ENCODE measurements around the gene SPOCD1. TPM values are rescaled to one million over a fixed set of nuclear protein-coding genes. Genes with fewer than 3 reads are reported as not detected.

SPOCD1 gene
- polyA plus RNA-seq, 3 donors: not detected

DNA sequence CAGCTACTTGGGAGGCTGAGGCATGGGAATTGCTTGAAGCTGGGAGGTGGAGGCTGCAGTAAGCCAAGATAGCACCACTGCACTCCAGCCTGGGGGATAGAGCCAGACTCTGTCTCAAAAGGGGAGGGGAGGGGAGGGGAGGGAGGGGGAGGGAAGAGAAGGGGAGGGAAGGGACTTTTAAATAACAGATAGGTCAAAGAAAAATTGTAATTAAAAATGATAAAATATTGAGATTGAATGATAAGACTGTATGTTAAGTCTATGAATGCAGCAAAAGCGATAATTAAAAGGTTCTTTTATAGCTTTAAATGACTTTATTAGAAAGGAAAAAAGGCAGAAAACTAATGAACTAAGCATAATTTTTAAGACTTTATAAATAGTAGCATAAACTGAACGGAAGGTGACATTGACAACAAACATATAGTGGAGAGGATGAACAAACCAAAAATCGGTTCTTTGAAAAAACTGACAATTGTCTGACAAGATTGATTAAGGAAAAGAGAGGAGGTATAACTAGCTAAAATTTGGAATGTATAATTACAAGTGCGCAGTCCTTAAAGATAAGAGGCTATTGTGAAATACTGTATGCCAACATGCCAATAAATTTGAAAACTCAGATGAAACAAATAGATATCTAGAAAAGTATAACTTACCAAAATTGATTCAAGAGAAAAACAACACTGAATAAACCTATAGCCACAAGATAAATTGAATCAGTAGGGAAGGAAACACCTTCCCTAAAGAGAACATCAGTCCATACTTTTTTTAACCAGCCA lies 8.4 kb downstream of the SPOCD1 start:
- 100% methylated on average over 1 of the region's 4 CpGs for WGBS (ENCODE audit: insufficient coverage)
- no peak overlapping the region for H3K27ac Mint-ChIP-seq
- no peaks in the 10 kb centered on the region for H3K79me2 ChIP-seq (ENCODE audit: insufficient read depth, low read length)
- DNase-seq: no peak
- no peak overlapping the region for H3K4me3 Mint-ChIP-seq
- no peaks in the 10 kb centered on the region for H3K36me3 Mint-ChIP-seq
- H3K27ac ChIP-seq (ENCODE audit: low read depth in 1 of 2, low read length in 2 of 2): no peak overlapping the region
- no peak overlapping the region for H3K4me2 ChIP-seq (replicated peaks; ENCODE audit: extremely low read depth, low read length, poor library complexity, severe bottlenecking)
- no peaks in the 10 kb centered on the region for H3K9me3 ChIP-seq (replicated peaks in 1 of 2; ENCODE audit: control insufficient read depth in 1 of 2, insufficient read depth in 1 of 2, low read length in 2 of 2)
- no peaks in the 10 kb centered on the region for H3K27me3 ChIP-seq (ENCODE audit: control insufficient read depth in 2 of 2, insufficient read depth in 2 of 2, low read length in 2 of 2)
- no peak overlapping the region for H2AFZ ChIP-seq (ENCODE audit: insufficient read depth, low read depth, low read length, poor library complexity, severe bottlenecking)
- no peaks in the 10 kb centered on the region for H3K36me3 ChIP-seq (replicated peaks in 1 of 2; ENCODE audit: control insufficient read depth in 1 of 2, insufficient read depth in 2 of 2, low read length in 2 of 2)
- no peak overlapping the region for H3K9ac ChIP-seq (ENCODE audit: insufficient read depth, low read length, poor library complexity, severe bottlenecking)
- no peaks in the 10 kb centered on the region for H4K20me1 ChIP-seq (ENCODE audit: insufficient read depth, low read length)
- H3K9me3 Mint-ChIP-seq: peaks cover 0 to 2% (median 0%) of the 10 kb centered on the region in 7 donors
- intact Hi-C loops (cut with micrococcal nuclease): no loop called here
- H3K4me3 ChIP-seq (replicated peaks in 1 of 3; ENCODE audit: low read depth in 2 of 3, low read length in 3 of 3): no peak overlapping the region
- no peaks in the 10 kb centered on the region for H3K4me1 ChIP-seq (ENCODE audit: control insufficient read depth in 1 of 2, insufficient read depth in 2 of 2, low read length in 2 of 2)
- H3K27me3 Mint-ChIP-seq (ENCODE audit: low read depth in 3 of 3): peaks cover 12 to 24% (median 18%) of the 10 kb centered on the region in 3 donors
- TF ChIP-seq, protein P1, sequence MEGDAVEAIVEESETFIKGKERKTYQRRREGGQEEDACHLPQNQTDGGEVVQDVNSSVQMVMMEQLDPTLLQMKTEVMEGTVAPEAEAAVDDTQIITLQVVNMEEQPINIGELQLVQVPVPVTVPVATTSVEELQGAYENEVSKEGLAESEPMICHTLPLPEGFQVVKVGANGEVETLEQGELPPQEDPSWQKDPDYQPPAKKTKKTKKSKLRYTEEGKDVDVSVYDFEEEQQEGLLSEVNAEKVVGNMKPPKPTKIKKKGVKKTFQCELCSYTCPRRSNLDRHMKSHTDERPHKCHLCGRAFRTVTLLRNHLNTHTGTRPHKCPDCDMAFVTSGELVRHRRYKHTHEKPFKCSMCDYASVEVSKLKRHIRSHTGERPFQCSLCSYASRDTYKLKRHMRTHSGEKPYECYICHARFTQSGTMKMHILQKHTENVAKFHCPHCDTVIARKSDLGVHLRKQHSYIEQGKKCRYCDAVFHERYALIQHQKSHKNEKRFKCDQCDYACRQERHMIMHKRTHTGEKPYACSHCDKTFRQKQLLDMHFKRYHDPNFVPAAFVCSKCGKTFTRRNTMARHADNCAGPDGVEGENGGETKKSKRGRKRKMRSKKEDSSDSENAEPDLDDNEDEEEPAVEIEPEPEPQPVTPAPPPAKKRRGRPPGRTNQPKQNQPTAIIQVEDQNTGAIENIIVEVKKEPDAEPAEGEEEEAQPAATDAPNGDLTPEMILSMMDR (IDR thresholded peaks at IDR 0.05): no peak
- peaks cover 8% of the 10 kb centered on the region for H3K4me1 Mint-ChIP-seq

DNA sequence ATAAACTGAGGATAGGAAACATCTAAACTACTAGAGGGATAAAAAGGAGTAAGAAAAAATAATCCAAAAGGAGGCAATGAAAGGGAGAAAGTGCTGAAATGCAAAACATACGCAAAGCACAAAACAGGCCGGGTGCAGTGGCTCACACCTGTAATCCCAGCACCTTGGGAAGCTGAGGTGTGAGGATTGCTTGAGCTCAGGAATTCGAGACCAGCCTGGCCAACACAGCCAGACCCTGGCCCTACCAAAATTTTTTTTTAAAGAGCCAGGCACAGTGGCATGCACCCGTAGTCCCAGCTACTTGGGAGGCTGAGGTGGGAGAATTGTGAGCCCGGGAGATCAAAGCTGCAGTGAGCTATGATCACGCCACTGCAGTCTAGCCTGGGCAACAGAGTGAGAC lies 10.5 kb downstream of the SPOCD1 start:
- Histone ChIP-seq H4K20me1 (ENCODE audit: insufficient read depth, low read length) (no peaks in the 10 kb centered on the region), H3K79me2 (ENCODE audit: insufficient read depth, low read length) (no peaks in the 10 kb centered on the region), H3K4me1 (ENCODE audit: control insufficient read depth in 1 of 2, insufficient read depth in 2 of 2, low read length in 2 of 2) (peaks cover 6 to 8% of the 10 kb centered on the region in 2 donors), H3K9ac (ENCODE audit: insufficient read depth, low read length, poor library complexity, severe bottlenecking) (no peak overlapping the region), H3K4me2 (replicated peaks; ENCODE audit: extremely low read depth, low read length, poor library complexity, severe bottlenecking) (no peak overlapping the region), H3K4me3 (replicated peaks in 1 of 3; ENCODE audit: low read depth in 2 of 3, low read length in 3 of 3) (no peak overlapping the region), H3K27me3 (ENCODE audit: control insufficient read depth in 2 of 2, insufficient read depth in 2 of 2, low read length in 2 of 2) (no peaks in the 10 kb centered on the region), H3K9me3 (replicated peaks in 1 of 2; ENCODE audit: control insufficient read depth in 1 of 2, insufficient read depth in 1 of 2, low read length in 2 of 2) (no peaks in the 10 kb centered on the region), H3K27ac (ENCODE audit: low read depth in 1 of 2, low read length in 2 of 2) (no peak overlapping the region), H2AFZ (ENCODE audit: insufficient read depth, low read depth, low read length, poor library complexity, severe bottlenecking) (no peak overlapping the region), H3K36me3 (replicated peaks in 1 of 2; ENCODE audit: control insufficient read depth in 1 of 2, insufficient read depth in 2 of 2, low read length in 2 of 2) (no peaks in the 10 kb centered on the region)
- WGBS (ENCODE audit: insufficient coverage): 96% methylated on average over 3 of the region's 6 CpGs
- peak overlapping the region in 1 of 2 donors; percentile 7 for H3K4me3 Mint-ChIP-seq
- H3K4me1 Mint-ChIP-seq: peaks cover 13% of the 10 kb centered on the region
- no peak for DNase-seq
- peaks cover 15 to 28% (median 15%) of the 10 kb centered on the region in 3 donors for H3K27me3 Mint-ChIP-seq (ENCODE audit: low read depth in 3 of 3)
- intact Hi-C loops (cut with micrococcal nuclease): no loop called here
- no peaks in the 10 kb centered on the region for H3K36me3 Mint-ChIP-seq
- no peaks in the 10 kb centered on the region for H3K9me3 Mint-ChIP-seq
- TF ChIP-seq, protein P1 (IDR thresholded peaks at IDR 0.05): no peak
- peak overlapping the region in 1 of 7 donors; percentile 13 for H3K27ac Mint-ChIP-seq

Data from CD14-positive monocyte (primary cell).